Upper lobe of left lung (tissue), 4 donors: ENCODE results near the gene TMEM135.

Experiments used
- EP300 ChIP-seq, 4 donors: sonication (generic); formaldehyde crosslinking; IDR thresholded peaks; one replicate each; pipeline ENCODE4 v1.5.1; 2017; ENCODE audit warnings: antibody characterized with exemption in 4 of 4, control low read depth in 2 of 4
- POLR2A ChIP-seq, 4 donors: fragments of 450-650 bp; IDR thresholded peaks; one replicate each; pipeline ENCODE4 v1.5.1; 2016 to 2017; ENCODE audit warnings: antibody characterized with exemption in 4 of 4, mild to moderate bottlenecking in 2 of 4
- POLR2AphosphoS5 ChIP-seq, 2 donors: sonication (generic); formaldehyde crosslinking; IDR thresholded peaks; one replicate each; pipeline ENCODE4 v1.5.1; 2017; ENCODE audit warnings: antibody characterized with exemption in 2 of 2
- TF ChIP-seq, protein P1 (sequence below), 6 experiments: fragments of 450-650 bp in 4 of 6; fragments of 200-600 bp in 2 of 6; sonication (generic) in 2 of 6; IDR thresholded peaks; one replicate each; pipeline ENCODE4 v1.5.1; 2016 to 2019; ENCODE audit warnings: antibody characterized with exemption in 6 of 6

- TF ChIP-seq EP300 (IDR thresholded peaks at IDR 0.05) (no peak), POLR2AphosphoS5 (IDR thresholded peaks at IDR 0.05) (no peak), POLR2A (IDR thresholded peaks at IDR 0.05) (no peak)
- TF ChIP-seq, protein P1, sequence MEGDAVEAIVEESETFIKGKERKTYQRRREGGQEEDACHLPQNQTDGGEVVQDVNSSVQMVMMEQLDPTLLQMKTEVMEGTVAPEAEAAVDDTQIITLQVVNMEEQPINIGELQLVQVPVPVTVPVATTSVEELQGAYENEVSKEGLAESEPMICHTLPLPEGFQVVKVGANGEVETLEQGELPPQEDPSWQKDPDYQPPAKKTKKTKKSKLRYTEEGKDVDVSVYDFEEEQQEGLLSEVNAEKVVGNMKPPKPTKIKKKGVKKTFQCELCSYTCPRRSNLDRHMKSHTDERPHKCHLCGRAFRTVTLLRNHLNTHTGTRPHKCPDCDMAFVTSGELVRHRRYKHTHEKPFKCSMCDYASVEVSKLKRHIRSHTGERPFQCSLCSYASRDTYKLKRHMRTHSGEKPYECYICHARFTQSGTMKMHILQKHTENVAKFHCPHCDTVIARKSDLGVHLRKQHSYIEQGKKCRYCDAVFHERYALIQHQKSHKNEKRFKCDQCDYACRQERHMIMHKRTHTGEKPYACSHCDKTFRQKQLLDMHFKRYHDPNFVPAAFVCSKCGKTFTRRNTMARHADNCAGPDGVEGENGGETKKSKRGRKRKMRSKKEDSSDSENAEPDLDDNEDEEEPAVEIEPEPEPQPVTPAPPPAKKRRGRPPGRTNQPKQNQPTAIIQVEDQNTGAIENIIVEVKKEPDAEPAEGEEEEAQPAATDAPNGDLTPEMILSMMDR (IDR thresholded peaks at IDR 0.05) = no peak
These were observed 191.1 kb downstream of the TMEM135 start for GRCh38 chr11:87228820-87229219.
